Gastroesophageal sphincter (tissue), 3 donors: ENCODE results near the gene COL6A2.

Experiments used
- CTCF ChIP-seq, 4 experiments: fragments of 200-600 bp in 2 of 4; fragments of 450-650 bp in 2 of 4; sonication (generic) in 1 of 4; IDR thresholded peaks; one replicate each; pipeline ENCODE4 v1.5.1; 2017 to 2019; ENCODE audit warnings: antibody characterized with exemption in 4 of 4, mild to moderate bottlenecking in 2 of 4, moderate library complexity in 2 of 4
- EP300 ChIP-seq: sonication (generic); formaldehyde crosslinking; IDR thresholded peaks from one replicate; pipeline ENCODE4 v1.6.1; 2017; ENCODE audit warnings: antibody characterized with exemption, mild to moderate bottlenecking

- TF ChIP-seq CTCF (IDR thresholded peaks at IDR 0.05), result no peak
- no peak for TF ChIP-seq EP300
These were observed 16.7 kb upstream of the COL6A2 start for GRCh38 chr21:46081022-46081861.
